Epithelial cell of esophagus (primary cell): ENCODE data around the gene CA10.

Experiments
- DNase-seq: peaks from one replicate; pipeline ENCODE4 v3.0.0; 2010; ENCODE audit warnings: low read depth
- H3K4me3 ChIP-seq: 2 replicates; pipeline ENCODE4 v1.5.1; 2011; ENCODE audit warnings: mild to moderate bottlenecking, low read length, control low read depth
- CTCF ChIP-seq: IDR thresholded peaks from 2 replicates; pipeline ENCODE4 v1.5.1; 2011; ENCODE audit warnings: low read depth, mild to moderate bottlenecking, low read length, control low read depth, inconsistent platforms; ENCODE audit not compliant: insufficient read depth; ENCODE audit errors: missing control alignments

CA10 gene

GRCh38 chr17:51961689-51962088 is 196.8 kb downstream of the CA10 start:
- no peak for TF ChIP-seq CTCF
- H3K4me3 ChIP-seq: no peak overlapping the region
- no peak for DNase-seq

GRCh38 chr17:51957786-51958185 is 200.7 kb downstream of the CA10 start:
- no peak for TF ChIP-seq CTCF
- DNase-seq: no peak
- no peak overlapping the region for H3K4me3 ChIP-seq

- TF ChIP-seq CTCF: no peak
- no peak for DNase-seq
- H3K4me3 ChIP-seq: no peak overlapping the region
Observed at GRCh38 chr17:51955245-51955644, 203.3 kb downstream of the CA10 start.

DNA sequence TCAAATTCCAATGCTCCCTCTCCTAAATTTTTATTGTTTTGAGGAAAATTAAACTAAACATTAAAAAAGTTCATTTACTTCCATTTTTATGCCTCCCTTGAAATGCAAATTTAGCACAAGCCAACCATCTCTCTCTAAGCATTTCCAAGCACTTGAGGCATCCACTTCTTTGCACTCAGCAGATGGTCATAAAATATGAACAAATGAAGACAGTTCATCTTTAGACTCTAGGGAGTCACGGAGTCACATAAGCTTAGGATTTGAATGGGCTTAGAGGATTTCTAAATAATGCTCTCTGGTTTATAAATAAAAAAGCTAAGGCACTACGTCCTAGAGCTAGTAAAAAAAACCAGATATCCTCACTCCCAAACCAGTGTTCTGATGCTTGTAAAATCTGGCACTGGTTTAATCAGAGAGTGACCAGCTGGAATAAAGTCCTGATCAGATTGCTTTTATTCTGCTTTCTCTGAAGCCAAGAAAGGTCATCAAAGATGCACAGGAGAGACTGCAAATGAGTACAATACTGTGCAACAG is 204.2 kb downstream of the CA10 start:
- DNase-seq: no peak
- H3K4me3 ChIP-seq: no peak overlapping the region
- TF ChIP-seq CTCF: no peak

GRCh38 chr17:51951741-51952140 is 206.8 kb downstream of the CA10 start:
- no peak for TF ChIP-seq CTCF
- DNase-seq: peak; percentile 6
- H3K4me3 ChIP-seq: no peak overlapping the region

GRCh38 chr17:51948128-51948527 is 210.4 kb downstream of the CA10 start:
- peak; percentile 49 for DNase-seq
- no peak overlapping the region for H3K4me3 ChIP-seq
- TF ChIP-seq CTCF: no peak

DNA sequence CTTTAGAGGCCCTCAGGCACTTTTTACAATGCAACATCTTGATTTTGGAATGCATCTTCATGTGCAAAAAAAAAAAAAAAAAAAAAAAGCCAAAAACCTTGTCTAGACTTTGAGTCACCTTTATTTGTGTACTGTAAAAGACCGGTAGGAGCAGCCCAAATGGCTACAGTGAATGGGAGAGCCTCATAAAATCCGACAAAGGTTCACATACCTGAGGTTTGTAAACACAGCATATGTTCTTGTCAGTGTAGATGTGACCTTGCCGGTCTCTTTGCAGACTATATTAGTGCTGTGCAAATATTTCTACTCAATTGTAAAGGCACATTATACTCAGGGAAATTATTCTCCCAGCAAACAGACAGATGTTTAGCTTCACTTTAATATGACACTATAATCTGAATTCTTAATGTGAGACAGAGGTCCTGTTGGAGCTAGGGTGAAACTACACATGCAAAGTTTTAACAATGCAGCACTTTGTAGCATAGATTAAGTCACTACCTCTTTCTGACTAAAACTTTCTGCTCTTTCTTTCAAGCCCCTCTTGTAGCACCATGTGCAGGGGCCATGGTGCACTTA is 211.3 kb downstream of the CA10 start:
- DNase-seq: no peak
- TF ChIP-seq CTCF: no peak
- H3K4me3 ChIP-seq: no peak overlapping the region
